HG03066 (cell line): ENCODE data around the gene CARD11.

Source experiments
- ATAC-seq: cut with Tn5 transposase; IDR thresholded peaks from one replicate; pipeline ENCODE4 v1.9.1; 2021; ENCODE audit warnings: low read depth; ENCODE audit not compliant: unreplicated experiment

The CARD11 gene

DNA sequence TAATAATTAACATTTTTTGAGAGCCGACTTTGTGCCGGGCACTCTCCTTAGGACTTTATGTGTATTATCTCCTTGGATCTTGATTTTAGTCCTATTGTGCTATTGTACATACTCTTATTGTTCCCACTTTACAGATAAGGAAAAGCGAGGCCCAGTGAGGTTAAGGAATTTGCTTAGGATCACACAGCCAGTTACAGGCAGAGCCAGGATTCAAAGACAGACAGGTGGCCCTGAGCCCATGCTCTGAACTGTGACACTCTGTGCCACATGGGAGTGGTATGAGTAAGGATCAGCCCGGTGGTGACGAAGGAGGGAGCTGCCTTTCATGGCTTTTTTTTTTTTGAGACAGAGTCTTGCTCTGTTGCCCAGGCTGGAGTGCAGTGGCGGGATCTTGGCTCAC lies 183.7 kb downstream of the CARD11 start:
- no peak for ATAC-seq

DNA sequence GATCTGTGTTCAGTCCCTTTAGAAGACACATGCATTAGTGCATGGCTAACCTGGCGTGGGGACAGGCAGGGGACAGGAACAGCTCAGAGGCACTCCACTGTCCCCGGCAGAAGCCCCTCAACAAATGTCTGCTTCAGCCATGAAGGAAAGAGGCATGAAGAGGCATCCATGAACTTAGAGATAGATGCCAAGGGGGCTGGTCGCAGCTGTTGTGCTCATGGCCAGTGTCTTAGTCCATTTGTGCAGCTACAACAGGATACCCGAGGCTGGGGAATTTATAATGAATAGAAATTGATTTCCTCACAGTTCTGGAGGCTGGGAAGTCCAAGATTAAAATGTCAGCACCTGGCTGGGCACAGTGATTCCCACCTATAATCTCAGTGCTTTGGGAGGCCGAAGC lies 185.0 kb downstream of the CARD11 start:
- no peak for ATAC-seq

DNA sequence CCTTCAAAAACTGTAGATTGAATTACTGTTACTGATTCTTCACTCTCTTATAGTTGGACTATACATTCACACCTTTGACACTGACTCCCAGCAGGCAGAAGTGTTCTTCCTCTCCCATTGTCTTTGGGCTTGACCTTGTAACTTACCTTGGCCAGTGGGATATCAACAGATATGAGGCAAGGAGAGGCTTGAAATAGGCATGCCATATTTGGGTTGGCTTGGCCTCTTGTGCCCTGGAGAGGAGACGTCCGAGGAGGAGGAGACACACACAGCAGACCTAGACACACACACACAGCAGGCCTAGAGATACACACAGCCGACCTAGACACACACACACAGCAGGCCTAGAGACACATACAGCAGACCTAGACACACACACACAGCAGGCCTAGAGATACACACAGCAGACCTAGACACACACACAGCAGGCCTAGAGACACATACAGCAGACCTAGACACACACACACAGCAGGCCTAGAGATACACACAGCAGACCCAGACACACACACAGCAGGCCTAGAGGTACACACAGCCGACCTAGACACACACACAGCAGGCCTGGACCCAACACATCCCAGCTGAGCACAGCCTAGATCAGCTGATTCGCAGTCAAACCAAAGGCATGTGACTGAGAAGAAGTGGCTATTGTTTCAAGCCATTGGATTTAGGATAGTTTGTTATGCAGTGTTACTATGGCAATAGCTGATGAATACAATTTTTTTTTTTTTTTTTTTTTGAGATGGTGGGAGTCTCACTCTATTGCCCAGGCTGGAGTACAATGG lies 187.1 kb downstream of the CARD11 start:
- no peak for ATAC-seq
